NAMALWA (cell line): ENCODE measurements around the gene CENPM.

Source experiments
- DNase-seq: peaks from one replicate; pipeline ENCODE4 v3.0.0-alpha.2; 2015; ENCODE audit warnings: low spot score

The CENPM gene

GRCh38 chr22:41913842-41914534 is 33.0 kb downstream of the CENPM start:
- DNase-seq: no peak

GRCh38 chr22:41913040-41913719 is 33.8 kb downstream of the CENPM start:
- no peak for DNase-seq

- DNase-seq: no peak
Measured at GRCh38 chr22:41912338-41913039, 34.5 kb downstream of the CENPM start.

- DNase-seq: peak; percentile 13
Measured at GRCh38 chr22:41911001-41911611, 35.8 kb downstream of the CENPM start.

- no peak for DNase-seq
Measured at GRCh38 chr22:41910050-41911000, 36.6 kb downstream of the CENPM start.

GRCh38 chr22:41909310-41910049 is 37.5 kb downstream of the CENPM start:
- DNase-seq: no peak

- DNase-seq: peak; percentile 27
Measured at GRCh38 chr22:41908411-41909309, 38.3 kb downstream of the CENPM start.

- DNase-seq: peak; percentile 31
Measured at GRCh38 chr22:41907436-41908401, 39.2 kb downstream of the CENPM start.

- DNase-seq: no peak
Measured at GRCh38 chr22:41906822-41907221, 40.1 kb downstream of the CENPM start.

GRCh38 chr22:41905411-41906202 is 41.3 kb downstream of the CENPM start:
- DNase-seq: peak; percentile 16

- DNase-seq: peak; percentile 14
Measured at GRCh38 chr22:41904450-41905410, 42.2 kb downstream of the CENPM start.

- DNase-seq: no peak
Measured at GRCh38 chr22:41902932-41903421, 44.0 kb downstream of the CENPM start.

- no peak for DNase-seq
Measured at GRCh38 chr22:41902016-41902415, 44.9 kb downstream of the CENPM start.

- no peak for DNase-seq
Measured at GRCh38 chr22:41900652-41901312, 46.2 kb downstream of the CENPM start.

GRCh38 chr22:41899992-41900651 is 46.8 kb downstream of the CENPM start:
- no peak for DNase-seq
